Endothelial cell of umbilical vein (primary cell): Measurements from ENCODE around the gene KIF17. TPM values are rescaled to one million over a fixed set of nuclear protein-coding genes. Genes with fewer than 3 reads are reported as not detected.

Experiments
- BruUV-seq: library from RNA; stranded (reverse); fragments of 400-500 nt; replicated peaks from 2 replicates; lab custom pipeline; 2021; lab: Mats Ljungman, UMichigan
- CTCF ChIA-PET: fragments of 300-600, 350-600 bp; sonication (Branson Sonifier 250); formaldehyde crosslinking; loops from one replicate; lab custom pipeline; 2021; ENCODE audit warnings: antibody characterized with exemption, inconsistent platforms; lab: Charles Lee
- POLR2A ChIA-PET: fragments of 300-600, 350-600 bp; sonication (Branson Sonifier 250); formaldehyde crosslinking; loops from one replicate; lab custom pipeline; 2021; ENCODE audit warnings: antibody characterized with exemption, inconsistent platforms; lab: Charles Lee
- DNase-seq: peaks from one replicate; pipeline ENCODE4 v3.0.0-alpha.2; 2011; ENCODE audit warnings: low read depth, low spot score
- FAIRE-seq: peaks from 2 replicates; lab custom pipeline; 2011; peaks lifted over from hg19 to GRCh38; lab: Jason Lieb, UNC
- H2AFZ ChIP-seq: 2 replicates; pipeline ENCODE4 v1.6.0; 2012; ENCODE audit warnings: low read depth, low read length, control low read depth, inconsistent platforms
- H3K27ac ChIP-seq: 2 replicates; pipeline ENCODE4 v1.5.1; 2011; ENCODE audit warnings: low read depth, mild to moderate bottlenecking, control low read depth, low read length, moderate library complexity; ENCODE audit not compliant: insufficient read depth
- H3K27me3 ChIP-seq, 2 experiments: 2 replicates each; pipeline versions ENCODE4 v1.6.0 to v1.6.1; 2011; ENCODE audit warnings: low read length in 2 of 2, mixed read lengths in 1 of 2; ENCODE audit not compliant: control insufficient read depth in 2 of 2, insufficient read depth in 2 of 2
- H3K36me3 ChIP-seq, 2 experiments: 2 replicates in 1 of 2; 3 replicates in 1 of 2; pipeline ENCODE4 v1.5.1; 2011; ENCODE audit warnings: low read length in 2 of 2, mild to moderate bottlenecking in 1 of 2, moderate library complexity in 1 of 2; ENCODE audit not compliant: control insufficient read depth in 2 of 2, insufficient read depth in 2 of 2; ENCODE audit errors: extremely low read depth in 1 of 2
- H3K4me1 ChIP-seq: 3 replicates; pipeline ENCODE4 v1.5.1; 2011; ENCODE audit warnings: mild to moderate bottlenecking, low read length; ENCODE audit not compliant: control insufficient read depth, insufficient read depth; ENCODE audit errors: extremely low read depth
- H3K4me2 ChIP-seq: 2 replicates; pipeline ENCODE4 v1.6.1; 2011; ENCODE audit warnings: low read length, control low read depth, mixed read lengths; ENCODE audit not compliant: insufficient read depth
- H3K4me3 ChIP-seq, 3 experiments: fragments of 200-600 bp in 1 of 3; sonication (generic), shearing (Covaris generic) in 1 of 3; replicated peaks in 1 of 3; 2 replicates each; pipeline ENCODE4 v1.5.1; 2011 to 2016; ENCODE audit warnings: control low read depth in 3 of 3, low read length in 3 of 3, mild to moderate bottlenecking in 2 of 3, inconsistent platforms in 1 of 3, low read depth in 1 of 3, moderate library complexity in 1 of 3; ENCODE audit not compliant: insufficient read depth in 1 of 3
- H3K79me2 ChIP-seq: 2 replicates; pipeline ENCODE4 v1.6.0; 2012; ENCODE audit warnings: low read length, inconsistent platforms; ENCODE audit not compliant: control insufficient read depth, insufficient read depth
- H3K9ac ChIP-seq: replicated peaks from 2 replicates; pipeline ENCODE3; 2011; ENCODE audit warnings: low read length, control low read depth; ENCODE audit not compliant: insufficient read depth; ENCODE audit errors: extremely low read depth
- H3K9me1 ChIP-seq: replicated peaks from 3 replicates; pipeline ENCODE4 v1.6.0; 2011; ENCODE audit warnings: mild to moderate bottlenecking, low read length; ENCODE audit not compliant: control insufficient read depth, insufficient read depth; ENCODE audit errors: extremely low read depth
- H3K9me3 ChIP-seq: replicated peaks from 2 replicates; pipeline ENCODE4 v1.5.1; 2012; ENCODE audit warnings: low read length, inconsistent platforms; ENCODE audit not compliant: control insufficient read depth, insufficient read depth
- H4K20me1 ChIP-seq: replicated peaks from 2 replicates; pipeline ENCODE3; 2011; ENCODE audit warnings: mild to moderate bottlenecking, low read length; ENCODE audit not compliant: control insufficient read depth, insufficient read depth; ENCODE audit errors: extremely low read depth
- CTCF ChIP-seq, 2 donors: IDR thresholded peaks; 1 replicate in 1 of 2; 2 replicates in 1 of 2; pipeline ENCODE4 v1.5.1; 2011; ENCODE audit warnings: low read length in 2 of 2, mild to moderate bottlenecking in 2 of 2, moderate library complexity in 2 of 2, control low read depth in 1 of 2, inconsistent platforms in 1 of 2, low read depth in 1 of 2; ENCODE audit not compliant: insufficient read depth in 1 of 2; ENCODE audit errors: extremely low read depth in 1 of 2
- EZH2 ChIP-seq: IDR thresholded peaks from 2 replicates; pipeline ENCODE4 v1.6.1; 2012; ENCODE audit warnings: borderline replicate concordance, low read depth, mild to moderate bottlenecking, moderate library complexity, low read length, inconsistent platforms; ENCODE audit not compliant: severe bottlenecking
- FOS ChIP-seq: IDR thresholded peaks from 2 replicates; pipeline ENCODE4 v1.6.1; 2011; ENCODE audit warnings: mild to moderate bottlenecking, low read length, moderate library complexity, borderline replicate concordance; ENCODE audit not compliant: insufficient read depth
- GATA2 ChIP-seq: IDR thresholded peaks from 2 replicates; pipeline ENCODE4 v1.7.0; 2011; ENCODE audit warnings: low read depth, mild to moderate bottlenecking, moderate library complexity, mixed read lengths, low read length; ENCODE audit not compliant: insufficient read length, insufficient read depth
- JUN ChIP-seq: IDR thresholded peaks from 2 replicates; pipeline ENCODE4 v1.6.1; 2011; ENCODE audit warnings: borderline replicate concordance, low read depth; ENCODE audit not compliant: insufficient read length, insufficient read depth
- MAX ChIP-seq: IDR thresholded peaks from 2 replicates; pipeline ENCODE4 v1.6.1; 2011; ENCODE audit not compliant: insufficient read depth, insufficient read length
- MYC ChIP-seq: IDR thresholded peaks from one replicate; pipeline ENCODE4 v1.6.1; 2011; ENCODE audit warnings: mild to moderate bottlenecking, low read depth, low read length
- POLR2A ChIP-seq: IDR thresholded peaks from 2 replicates; pipeline ENCODE4 v1.6.1; 2012; ENCODE audit warnings: low read depth, mild to moderate bottlenecking, control low read depth, low read length
- POLR2AphosphoS5 ChIP-seq: IDR thresholded peaks from 2 replicates; pipeline ENCODE4 v1.6.1; 2012; ENCODE audit warnings: low read depth, mild to moderate bottlenecking, control low read depth, low read length, moderate library complexity; ENCODE audit not compliant: insufficient read depth
- dilution Hi-C: fragments of 300-500 bp; cut with MboI; formaldehyde crosslinking; loops from one replicate; pipeline ENCODE4 v1.15.0; 2019; ENCODE audit warnings: low sequenced_read_pairs; ENCODE audit not compliant: extremely low pct_ligation_motif_present
- intact Hi-C: fragments of 100-400 bp; cut with micrococcal nuclease; formaldehyde crosslinking; loops from one replicate; pipeline ENCODE4 v1.10.0; 2022
- polyA plus RNA-seq, 4 experiments: library from polyadenylated mRNA; depleted of rRNA in 3 of 4; stranded (reverse) in 3 of 4; unstranded in 1 of 4; fragments of >200 nt; gene quantifications; 2 replicates each; pipeline versions ENCODE4 v1.2.1 to v1.2.3, GENCODE V29; 2011 to 2012; ENCODE audit warnings: missing spikeins in 1 of 4
- total RNA-seq: library from RNA; stranded (reverse); gene quantifications from 2 replicates; pipeline ENCODE4 v1.2.3, GENCODE V29; 2021

Gene KIF17
- total and polyA plus RNA-seq, 2 donors (not counting 3 experiments of a cell fraction or from before 2014, with no cell fraction given), result 1.1 to 1.5 TPM

GRCh38 chr1:20704390-20705202 is 13.2 kb downstream of the KIF17 start:
- BruUV-seq, result no TSS peak
- Histone ChIP-seq H3K36me3 (no peaks in the 10 kb centered on the region), H3K27ac (no peak overlapping the region), H3K4me3 (no peak overlapping the region), H3K4me2 (no peak overlapping the region), H4K20me1 (no peaks in the 10 kb centered on the region), H3K27me3 (no peaks in the 10 kb centered on the region), H3K4me1 (no peaks in the 10 kb centered on the region), H2AFZ (no peak overlapping the region), H3K9me1 (no peaks in the 10 kb centered on the region), H3K9me3 (no peaks in the 10 kb centered on the region), H3K9ac (no peak overlapping the region), H3K79me2 (no peaks in the 10 kb centered on the region)
- no peak for TF ChIP-seq MYC
- no peak for TF ChIP-seq EZH2
- no peak for TF ChIP-seq POLR2A
- no peak for TF ChIP-seq GATA2
- no peak for TF ChIP-seq MAX
- TF ChIP-seq POLR2AphosphoS5, result no peak
- TF ChIP-seq CTCF (IDR thresholded peaks at IDR 0.05; ENCODE audit: extremely low read depth in 1 of 2, insufficient read depth in 1 of 2, low read depth in 1 of 2, low read length in 2 of 2), result no peak
- TF ChIP-seq FOS, result no peak
- TF ChIP-seq JUN, result no peak
- dilution Hi-C loops, result no loop called here
- ChIA-PET CTCF (interaction anchor here (1.0 to 1.2 kb wide), 2 partner anchors 77 to 490 kb away, joined by 3 to 4 read pairs; no protein-coding TSS in a partner anchor), POLR2A (no interaction called here)
- DNase-seq (no peak), FAIRE-seq (no peak)
- intact Hi-C loops, result no loop called here
